HG03457 (cell line): Measurements from ENCODE around the gene PCBD1.

Experiments used
- ATAC-seq: cut with Tn5 transposase; IDR thresholded peaks from one replicate; pipeline ENCODE4 v1.9.1; 2021; ENCODE audit warnings: moderate number of reproducible peaks; ENCODE audit not compliant: unreplicated experiment

PCBD1 gene

DNA sequence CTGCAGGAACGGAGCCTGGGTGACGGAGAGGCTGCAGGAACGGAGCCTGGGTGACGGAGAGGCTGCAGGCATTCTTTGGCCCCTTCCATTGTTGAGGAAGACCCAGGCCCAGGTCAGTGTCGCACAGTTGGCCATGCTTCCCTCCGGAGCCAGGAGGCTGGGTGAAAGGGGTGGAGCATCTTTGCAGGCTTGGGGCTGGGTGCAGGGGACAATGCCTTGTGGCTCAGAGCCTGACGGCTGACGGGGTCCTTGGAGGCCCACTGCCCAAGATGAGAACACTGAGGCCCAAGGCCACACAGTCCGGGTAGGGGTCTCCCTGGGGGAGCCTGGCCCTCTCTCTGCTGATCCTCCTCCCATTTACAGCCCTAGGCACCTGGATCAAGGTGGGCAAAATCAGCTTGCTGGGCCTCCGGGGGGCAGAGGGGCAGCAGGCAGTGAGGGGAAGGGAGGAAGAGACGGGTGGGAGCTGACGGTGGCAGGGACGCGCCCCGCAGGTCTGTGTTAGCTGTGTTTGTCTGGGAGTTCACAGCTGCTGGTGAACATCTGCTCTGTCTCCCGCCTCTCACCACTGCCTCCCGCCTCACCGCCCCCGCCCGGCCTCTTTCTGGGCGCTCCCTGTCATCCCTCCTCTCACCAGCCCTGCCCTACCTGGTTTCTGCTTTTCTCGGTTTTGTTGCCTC is 30.6 kb upstream of the PCBD1 start:
- ATAC-seq, result no peak

DNA sequence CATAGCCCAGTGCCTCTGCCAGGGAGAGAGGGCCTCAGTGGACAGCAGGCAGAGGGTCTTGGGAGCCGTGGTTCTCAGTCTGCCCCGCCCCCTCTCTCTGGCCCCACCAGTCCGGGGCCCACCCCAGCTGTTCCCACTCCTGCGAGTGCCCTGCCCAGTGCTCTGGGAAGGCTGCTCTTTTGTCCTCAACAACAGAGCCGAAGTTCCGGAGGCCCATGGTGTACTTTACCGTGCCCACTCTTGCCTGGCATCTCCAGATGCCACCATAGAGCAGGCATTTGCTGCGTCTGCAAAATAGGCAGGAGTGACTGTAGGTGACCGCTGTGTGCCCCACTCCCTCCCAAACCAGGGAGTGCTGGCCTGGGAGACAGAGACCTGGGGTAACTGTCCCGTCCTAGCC is 29.3 kb upstream of the PCBD1 start:
- no peak for ATAC-seq

DNA sequence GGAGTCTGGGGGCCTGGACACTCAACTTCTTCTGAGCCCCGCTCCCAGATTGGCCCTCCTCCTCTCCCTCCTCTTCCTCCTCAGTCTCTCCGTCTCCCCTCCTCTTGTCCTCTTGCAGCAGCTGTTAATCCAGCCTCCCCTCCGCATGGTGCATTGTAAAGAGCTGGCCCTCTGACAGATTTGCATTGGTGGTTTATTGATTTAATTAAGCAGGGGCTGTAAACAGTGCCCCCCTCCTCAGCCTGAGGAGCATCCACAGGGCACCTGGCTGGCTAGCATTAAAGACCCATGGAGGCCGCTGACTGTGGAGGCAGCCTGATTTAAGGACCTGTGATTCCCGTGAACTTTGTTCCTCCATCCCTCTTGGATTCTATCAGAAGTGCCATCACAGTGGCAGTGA is 28.9 kb upstream of the PCBD1 start:
- no peak for ATAC-seq

DNA sequence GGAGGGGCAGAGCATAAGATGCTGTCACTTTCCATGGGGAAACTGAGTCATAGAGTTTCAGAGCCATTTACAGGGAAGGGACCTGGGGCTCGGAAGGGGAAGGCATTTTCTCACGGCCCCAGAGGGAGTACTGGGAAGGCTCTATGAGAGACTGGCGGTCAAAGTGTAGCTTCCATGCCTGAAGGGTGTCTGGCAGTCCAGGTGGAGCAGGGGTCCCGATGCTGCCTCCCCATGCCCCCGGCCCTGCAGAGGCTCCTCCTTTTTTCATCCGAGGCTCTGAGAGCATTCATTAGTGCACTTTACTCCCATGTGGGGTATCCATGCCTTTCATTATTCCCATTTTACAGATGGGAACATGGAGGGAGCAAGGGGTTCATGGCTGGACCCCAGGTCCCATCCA is 27.9 kb upstream of the PCBD1 start:
- no peak for ATAC-seq

DNA sequence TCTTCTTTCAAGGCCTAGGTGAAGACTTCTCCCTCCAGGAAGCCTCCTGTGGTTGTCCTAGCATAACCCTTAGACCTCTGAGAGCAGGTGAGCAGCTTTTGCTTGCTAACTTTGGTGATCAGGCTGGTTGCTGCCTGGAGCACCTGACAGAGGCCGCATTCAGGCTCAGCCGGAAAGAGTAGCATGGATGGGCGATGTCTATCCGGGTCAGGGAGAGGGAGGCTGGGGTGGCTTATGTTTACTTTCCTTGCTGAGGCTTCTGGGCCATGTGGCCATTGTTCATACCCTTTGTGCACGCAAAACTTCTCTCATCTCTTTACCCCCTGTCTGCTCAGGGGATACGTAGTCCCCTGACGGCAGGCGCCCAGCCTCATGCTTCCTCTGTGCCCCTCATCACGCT is 27.4 kb upstream of the PCBD1 start:
- no peak for ATAC-seq

DNA sequence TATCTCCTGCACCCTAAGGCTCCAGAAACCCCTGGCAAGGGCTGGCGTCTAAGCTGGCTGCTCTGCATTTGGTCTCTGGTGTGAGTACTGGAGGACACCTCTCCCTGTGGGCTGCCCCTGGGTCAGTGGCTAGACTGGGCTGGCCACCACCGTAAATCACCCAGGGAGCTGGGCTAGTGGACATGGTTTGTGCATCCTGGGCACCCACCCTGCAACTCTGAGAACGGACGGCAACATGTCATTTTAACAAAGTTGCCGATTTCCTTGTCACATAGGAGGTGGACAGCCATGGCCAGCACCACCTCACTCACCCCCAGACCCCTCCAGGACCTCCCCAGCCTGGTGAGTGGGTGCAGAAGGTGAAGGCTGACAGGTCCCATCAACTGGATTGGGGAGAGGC is 26.8 kb upstream of the PCBD1 start:
- ATAC-seq, result no peak

DNA sequence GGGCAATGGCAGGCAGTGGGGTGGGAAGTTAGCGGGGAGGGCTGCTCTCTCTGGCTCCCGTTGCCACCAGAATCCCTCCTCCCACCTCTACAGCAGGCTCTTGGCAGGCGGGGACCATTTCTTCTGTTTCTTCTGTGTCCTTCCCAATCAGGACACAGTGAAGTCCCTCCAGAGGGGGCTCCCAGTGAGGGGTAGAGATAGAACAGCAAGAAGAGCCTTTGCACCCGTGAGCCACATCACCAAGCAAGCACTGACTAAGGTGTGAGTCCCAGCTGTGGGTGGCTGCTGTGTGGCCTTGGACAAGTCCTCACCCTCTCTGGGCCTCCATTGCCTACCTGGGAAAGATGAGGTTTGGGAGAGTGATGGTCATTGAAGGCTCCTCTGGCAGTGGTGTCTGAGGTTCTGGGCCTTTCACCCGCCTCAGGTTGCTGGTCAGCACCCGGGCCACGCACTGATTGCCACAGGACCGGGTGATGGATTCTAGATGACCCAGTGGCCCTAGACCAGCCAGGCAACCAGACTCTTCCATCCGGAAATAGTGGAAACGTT is 26.0 kb upstream of the PCBD1 start:
- no peak for ATAC-seq

DNA sequence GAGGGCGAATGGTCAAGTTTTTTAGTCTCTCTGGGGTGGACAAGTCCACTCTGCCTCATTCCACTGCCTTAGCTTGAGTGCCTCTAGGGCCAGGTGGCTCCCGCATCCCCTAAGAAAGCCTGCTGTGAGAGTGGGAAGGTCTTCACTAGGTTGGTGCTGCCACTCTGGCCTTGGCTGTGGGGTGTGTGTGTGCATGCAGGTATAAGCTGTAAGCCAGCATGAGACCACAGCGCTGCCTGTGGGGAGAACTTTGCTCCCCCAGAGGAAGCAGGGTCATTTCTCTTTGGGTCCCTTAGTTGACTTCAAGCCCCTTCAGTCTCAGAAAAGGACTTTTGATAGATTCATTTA is 25.5 kb upstream of the PCBD1 start:
- no peak for ATAC-seq

DNA sequence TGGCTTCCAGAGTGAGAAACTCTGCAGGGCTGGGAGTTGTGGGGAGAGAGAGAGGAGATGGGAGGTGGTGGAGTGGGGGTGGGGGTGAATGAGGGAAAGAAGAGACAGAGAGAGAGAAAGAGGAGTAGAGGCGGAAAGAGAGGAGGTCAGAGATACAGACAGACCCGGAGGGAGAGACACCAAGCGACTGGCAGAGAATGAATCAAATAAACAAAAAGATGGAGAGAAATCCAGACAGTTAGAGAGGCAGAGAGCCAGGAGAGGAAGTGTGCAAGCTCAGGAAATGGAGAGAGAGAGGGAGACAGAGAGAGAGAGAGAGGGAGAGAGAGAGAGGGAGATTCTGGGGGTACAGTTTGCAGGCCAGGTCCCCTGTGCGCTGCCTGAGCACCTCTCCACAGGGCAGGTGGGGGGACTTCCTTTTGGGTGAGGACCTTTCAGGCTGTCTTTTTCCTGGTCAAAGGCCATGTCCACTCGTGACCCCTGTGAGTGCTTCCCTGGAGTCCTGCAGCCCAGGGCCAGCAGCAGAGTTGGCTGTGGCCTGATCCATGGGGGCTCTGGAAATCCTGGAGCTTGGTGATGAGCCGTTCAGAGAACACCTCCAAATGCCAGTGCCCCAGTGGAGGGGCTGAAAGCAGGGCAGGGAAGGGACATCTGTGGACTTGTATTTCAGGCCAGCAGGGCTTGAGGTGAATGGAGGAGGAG is 25.0 kb upstream of the PCBD1 start:
- no peak for ATAC-seq

DNA sequence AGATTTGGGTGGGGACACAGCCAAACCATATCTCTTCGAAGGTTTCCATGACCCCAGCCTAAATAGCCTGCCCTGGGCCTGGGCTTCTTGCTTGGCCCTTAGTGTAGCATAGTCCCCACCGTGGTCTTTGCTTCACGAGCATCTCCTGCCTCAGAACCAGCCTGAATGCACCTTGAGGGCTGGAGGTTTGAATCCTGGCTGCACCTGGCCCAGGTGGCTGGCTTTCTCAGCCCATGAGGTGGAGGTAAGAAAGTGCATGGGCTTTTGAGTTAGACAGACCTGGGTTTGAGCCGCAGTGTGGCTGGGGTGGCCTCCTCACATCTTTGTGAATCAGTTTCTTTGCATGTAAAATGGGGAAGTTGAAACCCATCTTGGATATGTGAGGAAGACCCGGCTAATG is 24.2 kb upstream of the PCBD1 start:
- no peak for ATAC-seq

DNA sequence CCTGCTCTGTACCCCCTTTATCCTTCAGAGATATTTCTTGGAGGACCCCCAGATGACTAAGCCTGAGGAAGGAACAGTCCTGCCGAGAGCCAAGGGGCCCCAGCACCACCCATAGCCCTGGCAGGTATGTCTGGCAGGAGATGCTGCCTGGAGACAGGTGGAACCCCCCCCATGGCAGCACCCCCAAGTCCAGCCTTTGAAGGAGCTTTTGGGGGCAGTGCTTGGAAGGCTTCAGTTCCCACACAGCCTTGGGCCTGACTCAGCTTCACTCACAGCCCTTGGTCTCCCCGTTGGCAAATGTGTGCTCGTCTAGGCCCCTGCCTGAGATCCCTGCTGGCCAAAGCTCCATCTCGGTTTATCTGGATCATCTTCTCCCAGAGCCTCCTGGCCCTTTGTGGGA is 23.0 kb upstream of the PCBD1 start:
- no peak for ATAC-seq

DNA sequence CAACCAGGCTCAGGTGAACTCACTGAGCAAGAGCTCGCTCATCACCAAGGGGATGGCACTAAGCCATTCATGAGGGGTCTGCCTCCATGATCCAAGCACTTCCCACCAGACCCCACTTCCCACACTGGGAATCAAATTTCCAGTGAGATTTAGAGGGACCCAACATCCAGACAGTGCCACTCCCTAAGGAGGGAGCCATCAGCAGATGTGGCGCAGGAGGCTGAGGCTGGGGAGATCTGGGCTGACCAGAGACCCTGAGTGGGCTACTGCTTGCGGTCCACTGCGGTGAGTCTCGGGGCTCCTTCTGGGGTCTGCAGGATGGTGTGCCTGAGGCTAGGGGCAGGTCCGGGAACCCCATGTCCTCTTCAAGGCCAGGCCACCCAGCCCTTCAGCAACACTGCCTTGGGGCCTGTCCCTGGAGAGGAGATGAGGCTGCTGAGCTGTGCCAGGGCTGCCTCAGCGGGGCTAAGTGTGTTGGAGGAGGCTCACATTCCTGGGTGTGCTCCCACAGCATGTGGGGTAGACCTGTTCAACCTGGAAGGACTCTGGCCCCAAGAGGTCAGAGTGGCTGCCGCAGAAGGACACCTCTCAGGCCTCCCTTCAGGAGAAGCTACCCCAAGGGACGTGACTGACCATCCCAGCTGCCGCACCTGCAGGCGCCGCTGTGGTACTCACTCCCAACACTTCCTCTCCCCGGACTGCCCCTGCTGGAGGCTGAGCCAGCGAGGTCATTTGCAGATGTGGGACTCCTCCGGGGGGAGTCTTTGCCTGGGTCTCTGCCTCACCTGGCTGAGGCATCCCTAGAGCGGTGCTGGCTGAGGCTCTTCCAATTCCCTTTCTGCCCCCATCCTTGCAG is 22.3 kb upstream of the PCBD1 start:
- ATAC-seq, result no peak

DNA sequence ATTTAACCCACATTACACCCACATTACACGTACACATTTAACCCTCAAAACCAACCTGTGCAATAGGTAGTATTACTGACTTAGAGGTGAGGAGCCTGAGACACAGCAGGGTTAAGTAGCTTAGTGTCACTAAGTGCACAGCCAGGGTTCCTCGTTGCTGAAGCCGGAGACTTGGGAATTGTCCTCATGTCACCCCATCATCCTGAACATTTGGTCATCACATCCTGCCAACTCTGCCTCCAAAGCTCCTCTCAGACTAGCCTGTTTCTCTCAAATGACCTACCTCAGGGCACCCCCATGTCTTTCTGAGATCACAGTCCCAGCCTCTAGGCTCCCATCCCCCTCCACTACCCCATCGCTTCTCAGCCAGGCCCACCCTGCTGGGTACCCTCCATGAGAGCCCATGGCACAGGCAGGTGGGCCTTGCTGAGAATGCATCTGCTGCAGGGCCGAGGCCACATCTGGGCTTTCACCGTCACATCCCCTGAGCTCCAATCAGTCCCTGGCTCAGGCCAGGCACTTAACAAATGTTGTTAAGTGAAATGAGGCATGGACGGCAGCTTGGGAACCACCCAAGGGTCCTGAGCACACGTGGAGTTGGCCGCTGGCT is 21.1 kb upstream of the PCBD1 start:
- no peak for ATAC-seq

DNA sequence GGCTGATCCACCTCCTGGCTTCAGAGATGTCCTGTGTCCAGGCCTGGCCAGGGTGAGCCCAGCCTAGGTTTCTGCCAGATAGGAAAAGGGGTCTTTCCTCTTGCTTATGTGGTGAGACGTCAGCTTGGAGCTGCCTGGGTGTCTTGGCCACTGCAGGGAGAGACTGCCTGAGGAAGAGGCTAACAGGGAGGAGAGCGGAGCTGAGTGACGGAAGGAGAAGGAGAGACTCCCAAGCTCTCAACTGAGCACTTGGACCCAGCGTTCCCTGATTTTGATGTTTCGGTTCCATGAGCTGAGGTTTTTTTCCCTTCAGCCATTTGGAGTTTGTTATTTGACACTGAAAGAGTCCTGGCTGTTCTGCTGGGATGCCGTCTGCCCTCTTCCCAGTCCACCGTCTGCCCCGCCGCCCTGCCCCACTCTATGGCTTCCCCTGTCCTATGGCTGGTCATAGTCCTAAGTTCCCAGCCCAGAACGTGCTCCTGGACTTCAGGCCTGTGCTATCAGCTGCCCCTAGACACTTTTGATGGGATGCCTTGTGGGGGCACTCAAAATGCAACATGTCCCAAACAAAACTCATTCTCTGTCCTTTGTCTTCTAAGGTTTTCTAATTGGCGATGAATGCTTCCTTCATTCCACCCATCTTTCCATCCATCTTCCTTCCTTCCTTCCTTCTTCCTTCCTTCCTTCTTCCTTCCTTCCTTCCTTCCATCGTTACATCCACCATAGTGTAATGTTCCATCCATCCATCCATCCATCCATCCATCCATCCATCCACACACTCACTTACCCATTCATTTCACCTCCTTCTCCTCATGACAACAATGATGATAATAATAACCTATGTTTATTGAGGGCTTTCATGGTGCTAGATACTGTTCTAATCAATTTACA is 20.3 kb upstream of the PCBD1 start:
- no peak for ATAC-seq

DNA sequence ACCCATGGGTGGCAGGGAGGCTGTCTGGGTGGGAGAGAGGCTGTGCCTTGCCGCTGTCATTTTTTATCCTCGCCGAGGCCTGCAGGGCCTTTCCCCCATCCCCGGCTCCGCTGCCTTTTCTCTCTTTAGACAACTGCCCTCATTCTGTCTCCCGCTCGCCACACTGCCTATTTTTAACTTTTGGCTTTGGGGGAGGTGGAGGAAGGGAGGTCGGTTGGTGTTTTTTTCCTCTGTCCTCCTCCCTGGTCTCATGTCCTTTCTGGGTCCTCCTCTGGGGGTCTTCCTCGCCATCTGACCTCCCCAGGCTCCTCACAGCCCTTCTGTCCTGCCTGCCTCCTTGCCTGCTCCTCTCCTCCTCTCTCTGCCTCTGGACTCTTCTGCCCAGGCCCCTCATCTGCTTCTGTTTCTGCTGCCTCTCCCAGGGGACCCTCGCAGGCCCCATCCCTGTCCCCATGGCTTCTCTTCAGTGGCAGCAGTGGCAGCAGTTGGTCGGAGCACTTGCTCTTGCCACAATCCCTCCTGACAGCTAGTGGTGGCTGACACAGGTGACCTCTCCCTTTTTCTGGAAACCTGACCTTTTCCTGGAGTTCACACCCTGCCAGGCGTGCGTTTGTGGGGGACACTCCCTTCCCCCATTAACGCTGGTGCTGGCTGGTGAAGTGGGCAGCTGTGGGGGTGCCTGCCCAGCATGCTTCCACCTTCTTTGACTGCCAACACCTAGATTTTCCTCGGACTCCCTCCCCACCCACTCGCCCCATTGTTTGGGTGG is 19.5 kb upstream of the PCBD1 start:
- no peak for ATAC-seq

DNA sequence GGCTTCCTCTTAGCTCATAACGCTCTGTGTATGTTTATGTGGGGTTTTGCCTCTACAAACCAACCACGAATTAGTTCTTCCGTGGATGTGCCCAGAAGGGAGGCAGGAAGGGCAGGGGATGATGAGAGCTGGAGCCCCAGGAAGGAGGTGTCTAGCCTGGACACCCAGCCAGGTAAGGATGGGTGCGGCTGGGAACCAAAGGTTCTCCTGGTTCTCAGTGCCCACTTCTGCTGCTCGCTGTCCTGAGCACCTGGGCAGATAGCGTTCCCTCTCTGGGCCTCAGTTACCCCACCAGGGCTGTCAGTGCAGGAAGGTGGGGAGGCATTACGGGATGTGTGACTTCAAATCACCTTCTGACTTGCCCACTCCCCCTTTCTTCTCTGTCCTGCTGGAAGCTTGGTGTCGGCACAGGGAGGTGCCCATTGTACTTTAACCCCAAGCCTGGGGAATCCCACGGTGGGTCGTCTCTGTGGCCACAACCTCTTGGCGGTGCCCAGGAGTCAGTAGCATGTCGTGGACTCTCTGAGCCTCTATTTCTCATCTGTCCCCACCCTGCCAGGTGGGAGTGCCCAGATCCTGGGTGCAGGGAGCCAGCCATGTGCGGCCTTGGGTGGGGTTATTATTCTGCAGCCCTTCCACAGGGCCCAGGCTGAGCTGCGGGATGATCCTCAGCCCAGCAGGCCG is 18.7 kb upstream of the PCBD1 start:
- no peak for ATAC-seq

DNA sequence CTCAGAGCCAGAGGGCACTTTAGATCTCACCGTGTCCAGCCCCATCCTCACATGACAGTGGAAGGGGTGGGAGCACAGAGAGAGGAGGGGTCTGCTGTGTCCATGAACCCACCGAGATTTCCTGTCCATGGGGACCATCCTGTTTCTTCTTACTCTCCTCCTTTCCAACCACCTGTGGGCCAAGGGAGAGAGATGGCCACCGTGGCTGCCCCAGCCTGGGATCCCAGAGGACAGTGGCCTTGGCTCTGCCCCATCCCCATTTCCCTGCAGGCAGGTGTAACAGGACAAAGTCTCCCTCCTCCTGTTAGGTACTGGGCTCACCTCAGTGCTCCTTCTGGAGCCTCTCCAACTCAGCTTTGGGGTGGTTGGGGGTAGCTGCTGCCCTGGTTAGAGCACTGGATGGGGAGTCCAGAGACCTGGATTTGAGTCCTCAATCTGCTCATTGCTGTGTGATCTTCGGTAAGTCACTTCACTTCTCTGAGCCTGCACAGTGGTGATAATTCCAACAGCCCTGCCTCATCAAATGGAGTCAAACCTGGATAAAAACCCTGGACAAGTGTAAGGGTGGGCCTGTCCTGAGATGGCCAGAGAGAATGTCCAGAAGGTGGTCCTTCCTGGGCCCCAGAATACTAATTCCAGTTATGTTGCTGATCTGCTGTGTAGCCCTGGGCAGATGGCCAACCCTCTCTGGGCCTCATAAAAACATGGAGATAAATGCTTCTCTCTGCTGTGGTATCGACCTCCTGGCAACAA is 17.8 kb upstream of the PCBD1 start:
- ATAC-seq, result no peak
